Thoracic aorta (tissue), 2 donors: ENCODE results near the gene TGM2. TPM values are rescaled to one million over a fixed set of nuclear protein-coding genes. Genes with fewer than 3 reads are reported as not detected.

Experiments used
- ATAC-seq: fragments of 150-250 bp; one replicate; pipeline ENCODE4 v1.8.0; 2017; ENCODE audit warnings: low read depth; ENCODE audit not compliant: insufficient number of reproducible peaks, low FRiP score
- DNase-seq: peaks from one replicate; pipeline ENCODE4 v3.0.0-alpha.2; 2020; ENCODE audit warnings: low spot score
- H3K27ac ChIP-seq, 2 donors: fragments of 200-600 bp; sonication (generic); 1 replicate in 1 of 2; 2 replicates in 1 of 2; pipeline ENCODE4 v1.5.1; 2016; ENCODE audit warnings: mild to moderate bottlenecking in 2 of 2, moderate library complexity in 2 of 2
- H3K27me3 ChIP-seq: fragments of 200-600 bp; sonication (generic); replicated peaks from 2 replicates; pipeline ENCODE4 v1.6.0; 2016; ENCODE audit warnings: mild to moderate bottlenecking; ENCODE audit not compliant: insufficient read depth
- H3K36me3 ChIP-seq: fragments of 200-600 bp; sonication (generic); one replicate; pipeline ENCODE4 v1.5.1; 2016
- H3K4me1 ChIP-seq, 2 donors: fragments of 200-600 bp; sonication (generic); 1 replicate in 1 of 2; 2 replicates in 1 of 2; pipeline versions ENCODE4 v1.5.1 to v1.6.0; 2016; ENCODE audit warnings: low read depth in 2 of 2, mild to moderate bottlenecking in 1 of 2; ENCODE audit not compliant: control insufficient read depth in 1 of 2
- H3K4me3 ChIP-seq: fragments of 200-600 bp; sonication (generic); 2 replicates; pipeline ENCODE4 v1.5.1; 2016; ENCODE audit warnings: mild to moderate bottlenecking
- H3K9me3 ChIP-seq: fragments of 200-600 bp; sonication (generic); 2 replicates; pipeline ENCODE4 v1.5.1; 2016
- CTCF ChIP-seq: fragments of 200-600 bp; sonication (generic); IDR thresholded peaks from one replicate; pipeline ENCODE4 v1.5.1; 2019; ENCODE audit warnings: antibody characterized with exemption
- total RNA-seq, 2 donors: library from RNA; depleted of rRNA; stranded (reverse); fragments of >200 nt; gene quantifications; one replicate each; pipeline versions ENCODE4 v1.1.0 to v1.2.3, GENCODE V29; 2016

The TGM2 gene
- total RNA-seq, 2 donors from 2014 or later: 371 to 755 TPM

- Histone ChIP-seq H3K4me3 (no peak overlapping the region), H3K36me3 (peaks cover 12% of the 10 kb centered on the region), H3K9me3 (no peaks in the 10 kb centered on the region), H3K4me1 (peaks cover 30 to 57% of the 10 kb centered on the region in 2 donors), H3K27me3 (no peaks in the 10 kb centered on the region), H3K27ac (peak overlapping the region; percentile 90 to 91)
- peak; percentile 86 for DNase-seq
- peak; percentile 34 for TF ChIP-seq CTCF
- peak; percentile 62 for ATAC-seq
Measured at GRCh38 chr20:38125157-38126056, 39.7 kb downstream of the TGM2 start.

GRCh38 chr20:38123021-38123587 is 42.0 kb downstream of the TGM2 start:
- no peaks in the 10 kb centered on the region for H3K27me3 ChIP-seq
- H3K4me3 ChIP-seq: no peak overlapping the region
- peak overlapping the region; percentile 68 to 70 for H3K27ac ChIP-seq
- no peaks in the 10 kb centered on the region for H3K9me3 ChIP-seq
- TF ChIP-seq CTCF: no peak
- peaks cover 30 to 50% of the 10 kb centered on the region in 2 donors for H3K4me1 ChIP-seq
- peak; percentile 1 for ATAC-seq
- DNase-seq: no peak
- no peaks in the 10 kb centered on the region for H3K36me3 ChIP-seq

- DNase-seq (no peak), ATAC-seq (no peak)
- no peaks in the 10 kb centered on the region for H3K9me3 ChIP-seq
- no peak overlapping the region for H3K27ac ChIP-seq
- H3K36me3 ChIP-seq: no peaks in the 10 kb centered on the region
- no peak for TF ChIP-seq CTCF
- H3K4me3 ChIP-seq: no peak overlapping the region
- H3K27me3 ChIP-seq: no peaks in the 10 kb centered on the region
- peaks cover 22 to 44% of the 10 kb centered on the region in 2 donors for H3K4me1 ChIP-seq
Measured at GRCh38 chr20:38121741-38122140, 43.3 kb downstream of the TGM2 start.

- Histone ChIP-seq H3K36me3 (no peaks in the 10 kb centered on the region), H3K27me3 (no peaks in the 10 kb centered on the region), H3K27ac (peak overlapping the region; percentile 30 to 37), H3K4me3 (no peak overlapping the region), H3K4me1 (peaks cover 13 to 33% of the 10 kb centered on the region in 2 donors), H3K9me3 (no peaks in the 10 kb centered on the region)
- TF ChIP-seq CTCF: no peak
- DNase-seq (no peak), ATAC-seq (no peak)
Measured at GRCh38 chr20:38120625-38120988, 44.5 kb downstream of the TGM2 start.

GRCh38 chr20:38119446-38119845 is 45.6 kb downstream of the TGM2 start:
- Histone ChIP-seq H3K27ac (peak overlapping the region in 1 of 2 donors; percentile 30), H3K27me3 (no peaks in the 10 kb centered on the region)
- TF ChIP-seq CTCF: no peak

More at GRCh38 chr20:38119446-38119845, 45.6 kb downstream of the TGM2 start:
- Histone ChIP-seq H3K4me3 (no peak overlapping the region), H3K9me3 (no peaks in the 10 kb centered on the region), H3K36me3 (no peaks in the 10 kb centered on the region), H3K4me1 (peaks cover 7 to 24% of the 10 kb centered on the region in 2 donors)
- ATAC-seq (no peak), DNase-seq (no peak)
